Vagina (tissue), 2 donors: ENCODE measurements around the gene CCDC73.

ENCODE experiments used
- POLR2A ChIP-seq, 2 donors: fragments of 450-650 bp; IDR thresholded peaks; one replicate each; pipeline ENCODE4 v1.6.1; 2017; ENCODE audit warnings: antibody characterized with exemption in 2 of 2, mild to moderate bottlenecking in 2 of 2, moderate library complexity in 2 of 2
- TF ChIP-seq, protein P1 (sequence below), 3 experiments: fragments of 450-650 bp in 2 of 3; fragments of 200-600 bp in 1 of 3; sonication (generic) in 1 of 3; IDR thresholded peaks; one replicate each; pipeline ENCODE4 v1.5.1; 2017 to 2019; ENCODE audit warnings: antibody characterized with exemption in 3 of 3, mild to moderate bottlenecking in 2 of 3, moderate library complexity in 2 of 3

GRCh38 chr11:32779136-32779535 lies 15.3 kb downstream of the CCDC73 start:
- TF ChIP-seq, protein P1, sequence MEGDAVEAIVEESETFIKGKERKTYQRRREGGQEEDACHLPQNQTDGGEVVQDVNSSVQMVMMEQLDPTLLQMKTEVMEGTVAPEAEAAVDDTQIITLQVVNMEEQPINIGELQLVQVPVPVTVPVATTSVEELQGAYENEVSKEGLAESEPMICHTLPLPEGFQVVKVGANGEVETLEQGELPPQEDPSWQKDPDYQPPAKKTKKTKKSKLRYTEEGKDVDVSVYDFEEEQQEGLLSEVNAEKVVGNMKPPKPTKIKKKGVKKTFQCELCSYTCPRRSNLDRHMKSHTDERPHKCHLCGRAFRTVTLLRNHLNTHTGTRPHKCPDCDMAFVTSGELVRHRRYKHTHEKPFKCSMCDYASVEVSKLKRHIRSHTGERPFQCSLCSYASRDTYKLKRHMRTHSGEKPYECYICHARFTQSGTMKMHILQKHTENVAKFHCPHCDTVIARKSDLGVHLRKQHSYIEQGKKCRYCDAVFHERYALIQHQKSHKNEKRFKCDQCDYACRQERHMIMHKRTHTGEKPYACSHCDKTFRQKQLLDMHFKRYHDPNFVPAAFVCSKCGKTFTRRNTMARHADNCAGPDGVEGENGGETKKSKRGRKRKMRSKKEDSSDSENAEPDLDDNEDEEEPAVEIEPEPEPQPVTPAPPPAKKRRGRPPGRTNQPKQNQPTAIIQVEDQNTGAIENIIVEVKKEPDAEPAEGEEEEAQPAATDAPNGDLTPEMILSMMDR (IDR thresholded peaks at IDR 0.05), result no peak
- no peak for TF ChIP-seq POLR2A (IDR thresholded peaks at IDR 0.05)
